Trophoblast cell (in vitro differentiated cells and primary cell): ENCODE measurements around the gene ENTPD2.

Experiments used
- DNase-seq, 2 donors: peaks; one replicate each; pipeline ENCODE4 v3.0.0-alpha.2; 2016
- H2AFZ ChIP-seq: 2 replicates; pipeline ENCODE4 v1.6.1; 2013; ENCODE audit warnings: low read length, moderate library complexity, mild to moderate bottlenecking; ENCODE audit not compliant: insufficient read depth, poor library complexity
- H2AK5ac ChIP-seq: 2 replicates; pipeline ENCODE4 v1.6.1; 2013; ENCODE audit warnings: mild to moderate bottlenecking, low read length
- H2BK120ac ChIP-seq: 2 replicates; pipeline ENCODE4 v1.6.1; 2013; ENCODE audit warnings: low read length, mild to moderate bottlenecking, moderate library complexity; ENCODE audit not compliant: insufficient read depth, poor library complexity
- H2BK12ac ChIP-seq: 2 replicates; pipeline ENCODE4 v1.6.1; 2013; ENCODE audit warnings: mild to moderate bottlenecking, low read length, moderate library complexity
- H2BK5ac ChIP-seq: 2 replicates; pipeline ENCODE4 v1.6.1; 2013; ENCODE audit warnings: low read length, low read depth, moderate library complexity, mild to moderate bottlenecking; ENCODE audit not compliant: poor library complexity
- H3K14ac ChIP-seq: 2 replicates; pipeline ENCODE4 v1.6.1; 2013; ENCODE audit warnings: mild to moderate bottlenecking, low read length
- H3K18ac ChIP-seq: 2 replicates; pipeline ENCODE4 v1.6.1; 2013; ENCODE audit warnings: mild to moderate bottlenecking, low read length
- H3K23ac ChIP-seq: 2 replicates; pipeline ENCODE4 v1.6.1; 2013; ENCODE audit warnings: low read length
- H3K27ac ChIP-seq: 2 replicates; pipeline ENCODE4 v1.5.1; 2013; ENCODE audit warnings: low read depth, mild to moderate bottlenecking, inconsistent platforms, low read length, moderate library complexity
- H3K27me3 ChIP-seq: 2 replicates; pipeline ENCODE4 v1.6.1; 2013; ENCODE audit warnings: inconsistent platforms, mild to moderate bottlenecking, low read length, moderate library complexity; ENCODE audit not compliant: insufficient read depth
- H3K36me3 ChIP-seq, 2 experiments: 1 replicate in 1 of 2; 2 replicates in 1 of 2; pipeline ENCODE4 v1.6.1; 2013; ENCODE audit warnings: low read length in 2 of 2, mild to moderate bottlenecking in 2 of 2, moderate library complexity in 1 of 2; ENCODE audit not compliant: insufficient read depth in 2 of 2, control insufficient read depth in 1 of 2
- H3K4ac ChIP-seq: 2 replicates; pipeline ENCODE4 v1.6.1; 2013; ENCODE audit warnings: low read depth, mild to moderate bottlenecking, low read length, moderate library complexity
- H3K4me1 ChIP-seq, 2 experiments: 1 replicate in 1 of 2; 2 replicates in 1 of 2; pipeline ENCODE4 v1.6.1; 2013; ENCODE audit warnings: low read length in 2 of 2, mild to moderate bottlenecking in 2 of 2, moderate library complexity in 1 of 2; ENCODE audit not compliant: insufficient read depth in 2 of 2, control insufficient read depth in 1 of 2
- H3K4me2 ChIP-seq: 2 replicates; pipeline ENCODE4 v1.6.1; 2013; ENCODE audit warnings: inconsistent platforms, mild to moderate bottlenecking, low read length, moderate library complexity
- H3K4me3 ChIP-seq: 2 replicates; pipeline ENCODE4 v1.5.1; 2013; ENCODE audit warnings: mild to moderate bottlenecking, low read depth, low read length, inconsistent platforms
- H3K79me1 ChIP-seq: one replicate; pipeline ENCODE4 v1.6.1; 2013; ENCODE audit warnings: low read length
- H3K79me2 ChIP-seq: 2 replicates; pipeline ENCODE4 v1.6.1; 2013; ENCODE audit warnings: low read length, mild to moderate bottlenecking; ENCODE audit not compliant: control insufficient read depth, insufficient read depth, poor library complexity
- H3K9ac ChIP-seq: 2 replicates; pipeline ENCODE4 v1.6.1; 2013; ENCODE audit warnings: mild to moderate bottlenecking, low read length
- H3K9me3 ChIP-seq: 2 replicates; pipeline ENCODE4 v1.6.1; 2013; ENCODE audit warnings: low read depth, mild to moderate bottlenecking, control low read depth, inconsistent platforms, low read length; ENCODE audit not compliant: insufficient read depth
- H4K12ac ChIP-seq: 2 replicates; pipeline ENCODE4 v1.6.1; 2013; ENCODE audit warnings: low read depth, mild to moderate bottlenecking, low read length, moderate library complexity
- H4K8ac ChIP-seq: 2 replicates; pipeline ENCODE4 v1.6.1; 2013; ENCODE audit warnings: low read depth, mild to moderate bottlenecking, low read length, moderate library complexity
- H4K91ac ChIP-seq: one replicate; pipeline ENCODE4 v1.6.1; 2013; ENCODE audit warnings: low read depth, mild to moderate bottlenecking, low read length, moderate library complexity
- WGBS: extraction: QIAGEN DNeasy Blood & Tissue Kit; methylation state at CpG from one replicate; pipeline ENCODE4 v1.1.7; 2013; ENCODE audit warnings: missing lambda C conversion rate; ENCODE audit not compliant: insufficient read length, insufficient coverage; ENCODE audit errors: extremely low coverage; 5-methylcytosine and 5-hydroxymethylcytosine counted together

ENTPD2 gene

DNA sequence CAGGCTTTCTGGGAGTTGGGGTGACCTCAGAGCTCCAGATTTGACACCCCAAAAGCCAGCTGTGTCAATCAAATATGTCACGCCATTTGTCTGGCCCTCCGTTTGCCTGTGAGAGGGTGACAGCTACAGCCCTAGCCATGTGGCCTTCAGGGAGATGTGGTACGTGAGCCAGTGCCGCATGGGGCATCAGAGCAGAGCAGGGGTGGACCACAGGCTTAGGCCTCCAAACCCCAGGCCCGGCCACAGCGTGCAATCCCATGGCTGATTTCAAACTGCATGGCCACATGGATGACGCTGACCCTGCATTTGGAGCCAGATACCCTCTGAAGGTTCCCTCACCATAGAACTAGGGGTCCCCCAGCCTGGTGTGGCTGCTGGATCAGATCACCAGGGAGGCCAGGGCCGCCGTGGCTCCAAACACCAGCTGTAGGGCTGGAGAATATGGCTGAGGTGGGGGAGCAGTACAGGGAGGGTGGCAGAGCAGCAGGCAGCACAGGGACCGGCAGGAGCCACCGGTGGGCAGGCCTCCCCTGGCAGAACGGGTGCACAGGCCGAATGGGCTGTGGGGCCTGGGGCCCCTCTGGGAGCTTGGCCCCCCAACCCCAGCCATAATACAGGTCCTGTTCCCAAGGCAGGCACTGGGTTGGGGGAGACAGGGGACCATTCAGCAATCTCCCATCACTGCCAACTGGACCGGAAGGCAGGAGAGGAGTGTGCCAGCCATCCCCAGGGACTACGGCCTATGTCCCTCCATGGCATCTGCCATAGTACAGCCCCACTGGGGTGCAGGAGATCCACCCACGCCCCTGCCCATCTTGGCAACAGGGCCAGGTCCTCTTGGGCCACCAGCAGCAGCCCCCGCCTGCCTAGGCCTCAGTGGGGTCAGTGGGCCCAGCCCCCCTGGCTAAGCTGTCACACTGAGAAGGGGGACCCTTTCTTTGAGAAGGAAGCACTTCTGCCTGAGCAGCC is 15.0 kb upstream of the ENTPD2 start:
- H3K18ac ChIP-seq: no peak overlapping the region
- H2BK5ac ChIP-seq: no peak overlapping the region
- H3K4ac ChIP-seq: no peak overlapping the region
- no peak overlapping the region for H3K27ac ChIP-seq
- peaks cover 2% of the 10 kb centered on the region for H3K79me1 ChIP-seq
- H2BK120ac ChIP-seq: no peak overlapping the region
- H2AFZ ChIP-seq: no peak overlapping the region
- peaks cover 2% of the 10 kb centered on the region for H3K9me3 ChIP-seq
- no peak overlapping the region for H2AK5ac ChIP-seq
- H3K27me3 ChIP-seq: no peaks in the 10 kb centered on the region
- no peak overlapping the region for H4K8ac ChIP-seq
- H3K79me2 ChIP-seq: no peaks in the 10 kb centered on the region
- no peak overlapping the region for H4K91ac ChIP-seq
- peak overlapping the region; percentile 82 for H3K4me2 ChIP-seq
- peaks cover 2 to 3% of the 10 kb centered on the region in 2 experiments for H3K36me3 ChIP-seq
- no peak overlapping the region for H3K14ac ChIP-seq
- WGBS: no CpG with 5 or more reads among the region's 17 CpGs
- H3K4me3 ChIP-seq: no peak overlapping the region
- H3K4me1 ChIP-seq: peaks cover 10 to 18% of the 10 kb centered on the region in 2 experiments
- no peak for DNase-seq
- H3K9ac ChIP-seq: no peak overlapping the region
- no peak overlapping the region for H4K12ac ChIP-seq
- H3K23ac ChIP-seq: no peak overlapping the region
- H2BK12ac ChIP-seq: no peak overlapping the region

DNA sequence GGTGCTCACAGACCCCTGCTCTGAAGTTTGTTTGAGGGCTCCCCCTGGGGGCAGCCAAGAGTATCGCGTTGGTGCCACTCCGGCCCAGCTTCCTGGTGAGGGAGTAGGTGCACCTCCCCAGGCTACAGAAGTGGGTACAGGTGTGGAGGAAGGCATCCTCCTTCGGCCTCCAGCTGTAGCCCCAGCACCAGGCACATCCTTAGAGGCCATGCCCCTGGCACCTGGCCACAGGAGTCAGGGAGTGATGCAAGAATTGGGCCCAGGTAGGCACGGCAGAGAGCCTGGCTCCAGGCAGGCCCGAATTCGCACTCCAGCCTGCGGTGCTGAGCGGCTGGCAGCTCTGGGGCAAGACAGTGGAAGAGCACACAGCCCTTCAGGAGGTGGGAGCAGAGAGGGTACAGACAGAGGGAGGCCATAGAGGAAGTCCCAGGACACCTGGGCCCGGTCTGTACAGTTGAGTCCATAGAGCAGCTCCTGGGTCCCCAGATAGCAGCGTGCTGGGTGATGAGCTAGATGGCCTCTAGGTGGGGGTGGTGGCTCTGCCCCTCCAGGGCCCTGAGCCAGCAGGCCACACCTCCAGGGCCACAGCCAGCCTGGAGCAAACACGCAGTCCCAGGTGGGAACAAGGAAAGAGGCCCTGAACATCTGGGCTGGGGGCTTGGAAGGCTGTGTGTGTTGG is 14.1 kb upstream of the ENTPD2 start:
- Histone ChIP-seq H3K4me3 (no peak overlapping the region), H3K23ac (no peak overlapping the region), H2BK120ac (no peak overlapping the region), H3K18ac (no peak overlapping the region), H3K4ac (no peak overlapping the region), H3K4me2 (no peak overlapping the region), H3K79me1 (peaks cover 2% of the 10 kb centered on the region), H3K79me2 (no peaks in the 10 kb centered on the region), H3K36me3 (peaks cover 2 to 3% of the 10 kb centered on the region in 2 experiments), H2AK5ac (no peak overlapping the region), H4K12ac (no peak overlapping the region), H4K8ac (no peak overlapping the region), H3K9ac (no peak overlapping the region), H3K14ac (no peak overlapping the region), H3K27me3 (no peaks in the 10 kb centered on the region), H4K91ac (no peak overlapping the region), H3K4me1 (peaks cover 10 to 18% of the 10 kb centered on the region in 2 experiments), H2BK5ac (no peak overlapping the region), H3K27ac (no peak overlapping the region), H2AFZ (no peak overlapping the region), H2BK12ac (no peak overlapping the region), H3K9me3 (peaks cover 2% of the 10 kb centered on the region)
- peak; percentile 83 to 91 for DNase-seq
- no CpG with 5 or more reads among the region's 12 CpGs for WGBS

DNA sequence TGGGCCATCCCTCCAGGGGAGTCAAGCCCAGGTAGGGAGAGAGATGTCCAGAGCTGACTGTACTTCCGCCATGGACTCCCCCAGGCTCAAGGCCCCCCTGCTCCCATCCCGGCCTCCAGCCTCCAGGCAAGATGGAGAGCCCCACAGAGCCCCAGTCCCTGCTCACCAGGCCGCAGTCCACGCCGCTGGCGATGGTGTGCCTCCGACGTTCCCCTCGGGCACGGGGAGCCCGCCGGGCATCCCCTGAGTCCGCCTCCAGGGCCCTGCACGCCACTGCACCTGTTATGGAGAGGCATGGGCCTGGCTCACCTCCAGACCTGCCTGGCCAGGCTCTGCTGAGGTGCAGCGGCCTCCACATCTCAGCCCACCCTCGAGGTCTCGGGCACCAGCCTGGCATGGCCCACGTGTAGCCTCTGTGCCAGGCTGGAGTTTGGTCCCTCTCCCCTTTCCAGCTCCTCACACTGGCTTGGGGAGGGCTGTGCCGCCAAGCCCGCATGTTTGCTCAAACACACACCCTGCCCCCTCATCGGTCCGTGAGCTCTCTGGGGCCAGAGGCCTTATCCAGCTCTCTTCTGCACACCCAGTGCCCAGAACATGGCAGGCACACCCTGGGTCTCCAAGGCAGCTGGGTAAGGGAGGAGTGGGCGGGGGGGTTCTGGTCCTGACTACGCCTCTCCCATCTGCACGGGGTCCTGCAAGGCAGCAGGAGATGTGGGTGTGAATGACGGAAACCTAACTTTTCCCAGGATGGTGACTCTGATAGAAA is 12.4 kb upstream of the ENTPD2 start:
- H2AFZ ChIP-seq: no peak overlapping the region
- H3K18ac ChIP-seq: no peak overlapping the region
- H3K4me1 ChIP-seq: peaks cover 10 to 18% of the 10 kb centered on the region in 2 experiments
- no peak overlapping the region for H2BK12ac ChIP-seq
- no peak overlapping the region for H2AK5ac ChIP-seq
- H3K9me3 ChIP-seq: peaks cover 2% of the 10 kb centered on the region
- H3K4me3 ChIP-seq: no peak overlapping the region
- H2BK120ac ChIP-seq: no peak overlapping the region
- H4K12ac ChIP-seq: no peak overlapping the region
- H3K36me3 ChIP-seq: peaks cover 2 to 3% of the 10 kb centered on the region in 2 experiments
- H3K79me2 ChIP-seq: no peaks in the 10 kb centered on the region
- H3K9ac ChIP-seq: no peak overlapping the region
- H4K91ac ChIP-seq: no peak overlapping the region
- H3K27me3 ChIP-seq: no peaks in the 10 kb centered on the region
- DNase-seq: no peak
- peaks cover 2% of the 10 kb centered on the region for H3K79me1 ChIP-seq
- H3K4me2 ChIP-seq: no peak overlapping the region
- H4K8ac ChIP-seq: no peak overlapping the region
- no peak overlapping the region for H2BK5ac ChIP-seq
- no peak overlapping the region for H3K23ac ChIP-seq
- WGBS: no CpG with 5 or more reads among the region's 26 CpGs
- H3K27ac ChIP-seq: no peak overlapping the region
- no peak overlapping the region for H3K4ac ChIP-seq
- H3K14ac ChIP-seq: no peak overlapping the region

DNA sequence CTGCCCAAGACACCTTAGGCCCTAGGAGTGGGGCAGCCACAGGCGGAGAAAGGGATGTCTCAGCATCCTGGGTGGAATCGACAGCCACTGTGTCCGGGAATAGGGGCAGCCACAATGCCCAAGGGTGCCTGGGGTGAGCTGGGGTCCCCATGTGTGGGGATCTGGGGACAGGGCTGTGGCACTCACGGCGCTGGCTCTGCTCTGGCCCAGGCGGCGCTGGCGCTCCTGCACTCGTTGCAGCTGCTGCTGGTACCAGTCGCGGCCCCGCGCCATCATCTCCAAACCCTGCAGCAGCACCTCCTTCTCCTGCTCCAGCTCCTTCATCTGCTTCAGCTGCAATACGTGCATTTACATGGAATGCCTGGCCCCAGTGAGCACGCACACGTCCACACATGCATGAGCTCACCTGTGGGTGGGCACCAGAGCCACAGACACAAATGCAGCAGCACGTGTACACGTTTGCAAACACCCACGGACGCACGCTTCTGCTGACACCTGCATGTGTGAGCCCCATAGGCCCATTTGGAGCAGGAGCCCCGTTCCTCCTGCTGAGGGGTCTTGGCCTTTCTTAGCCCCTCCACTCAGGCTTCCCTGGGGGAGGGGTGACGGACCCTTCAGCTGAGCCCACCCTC is 11.6 kb upstream of the ENTPD2 start:
- H3K79me1 ChIP-seq: peaks cover 2% of the 10 kb centered on the region
- no CpG with 5 or more reads among the region's 23 CpGs for WGBS
- H3K79me2 ChIP-seq: no peaks in the 10 kb centered on the region
- H4K8ac ChIP-seq: no peak overlapping the region
- no peak overlapping the region for H3K18ac ChIP-seq
- no peak overlapping the region for H3K9ac ChIP-seq
- no peak overlapping the region for H3K4me2 ChIP-seq
- no peak overlapping the region for H3K4me3 ChIP-seq
- peaks cover 2 to 3% of the 10 kb centered on the region in 2 experiments for H3K36me3 ChIP-seq
- H2AFZ ChIP-seq: no peak overlapping the region
- no peak overlapping the region for H3K14ac ChIP-seq
- no peak overlapping the region for H3K4ac ChIP-seq
- H2BK5ac ChIP-seq: no peak overlapping the region
- DNase-seq: no peak
- H4K91ac ChIP-seq: no peak overlapping the region
- H3K23ac ChIP-seq: no peak overlapping the region
- peaks cover 2% of the 10 kb centered on the region for H3K9me3 ChIP-seq
- H3K4me1 ChIP-seq: peaks cover 7 to 12% of the 10 kb centered on the region in 2 experiments
- no peak overlapping the region for H4K12ac ChIP-seq
- no peak overlapping the region for H2AK5ac ChIP-seq
- H3K27me3 ChIP-seq: no peaks in the 10 kb centered on the region
- H2BK120ac ChIP-seq: no peak overlapping the region
- no peak overlapping the region for H3K27ac ChIP-seq
- H2BK12ac ChIP-seq: no peak overlapping the region
